ENCODE measurements around the gene SULF2.

The SULF2 gene

DNA sequence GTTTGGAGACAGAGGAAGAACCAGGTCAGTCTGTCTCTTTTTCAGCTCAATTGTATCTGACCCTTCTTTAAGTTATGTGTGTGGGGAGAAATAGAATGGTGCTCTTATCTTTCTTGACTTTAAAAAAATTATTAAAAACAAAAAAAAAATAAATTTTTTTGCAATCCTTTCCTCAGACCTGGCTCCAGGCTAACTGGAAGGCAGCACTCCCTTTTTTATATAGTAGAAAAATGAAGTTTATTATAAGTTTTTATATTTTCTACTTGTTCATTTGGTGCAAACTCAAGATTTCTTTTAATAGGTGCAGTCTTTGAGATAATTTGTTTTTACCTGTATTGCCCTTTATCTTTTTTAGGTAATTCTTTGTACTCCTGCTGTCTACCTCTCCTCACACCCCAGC, 129.6 kb downstream of the SULF2 start:
- DNase-seq (ENCODE audit: low read depth in 2 of 3, low spot score in 1 of 3) = no peak

DNA sequence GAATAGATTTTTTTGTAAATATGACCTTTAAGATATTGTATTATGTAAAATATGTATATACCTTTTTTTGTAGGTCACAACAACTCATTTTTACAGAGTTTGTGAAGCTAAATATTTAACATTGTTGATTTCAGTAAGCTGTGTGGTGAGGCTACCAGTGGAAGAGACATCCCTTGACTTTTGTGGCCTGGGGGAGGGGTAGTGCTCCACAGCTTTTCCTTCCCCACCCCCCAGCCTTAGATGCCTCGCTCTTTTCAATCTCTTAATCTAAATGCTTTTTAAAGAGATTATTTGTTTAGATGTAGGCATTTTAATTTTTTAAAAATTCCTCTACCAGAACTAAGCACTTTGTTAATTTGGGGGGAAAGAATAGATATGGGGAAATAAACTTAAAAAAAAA, 130.9 kb downstream of the SULF2 start:
- DNase-seq (ENCODE audit: low read depth in 2 of 3, low spot score in 1 of 3) = no peak

DNA sequence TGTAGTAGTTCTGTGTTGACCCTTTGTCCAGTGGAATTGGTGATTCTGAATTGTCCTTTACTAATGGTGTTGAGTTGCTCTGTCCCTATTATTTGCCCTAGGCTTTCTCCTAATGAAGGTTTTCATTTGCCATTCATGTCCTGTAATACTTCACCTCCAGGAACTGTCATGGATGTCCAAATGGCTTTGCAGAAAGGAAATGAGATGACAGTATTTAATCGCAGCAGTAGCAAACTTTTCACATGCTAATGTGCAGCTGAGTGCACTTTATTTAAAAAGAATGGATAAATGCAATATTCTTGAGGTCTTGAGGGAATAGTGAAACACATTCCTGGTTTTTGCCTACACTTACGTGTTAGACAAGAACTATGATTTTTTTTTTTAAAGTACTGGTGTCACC, 131.4 kb downstream of the SULF2 start:
- DNase-seq (ENCODE audit: low read depth in 2 of 3, low spot score in 1 of 3) = no peak

DNA sequence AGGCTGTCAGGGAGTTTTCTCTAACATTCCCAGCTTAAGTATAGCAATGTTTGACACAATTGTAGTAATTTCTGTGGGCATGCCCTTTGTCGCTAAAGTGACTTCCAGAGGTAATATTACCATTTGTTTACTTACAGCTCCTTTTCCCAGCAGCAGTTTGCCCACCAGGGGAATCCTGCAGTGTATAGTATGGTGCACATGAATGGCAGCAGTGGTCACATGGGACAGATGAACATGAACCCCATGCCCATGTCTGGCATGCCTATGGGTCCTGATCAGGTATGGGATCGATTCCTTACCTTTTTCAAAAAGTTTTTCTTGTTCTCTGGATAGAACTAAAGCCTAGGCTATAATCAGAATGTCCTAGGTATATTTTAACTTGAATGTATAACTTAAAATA, 132.5 kb downstream of the SULF2 start:
- DNase-seq (ENCODE audit: low read depth in 2 of 3, low spot score in 1 of 3) = no peak

DNA sequence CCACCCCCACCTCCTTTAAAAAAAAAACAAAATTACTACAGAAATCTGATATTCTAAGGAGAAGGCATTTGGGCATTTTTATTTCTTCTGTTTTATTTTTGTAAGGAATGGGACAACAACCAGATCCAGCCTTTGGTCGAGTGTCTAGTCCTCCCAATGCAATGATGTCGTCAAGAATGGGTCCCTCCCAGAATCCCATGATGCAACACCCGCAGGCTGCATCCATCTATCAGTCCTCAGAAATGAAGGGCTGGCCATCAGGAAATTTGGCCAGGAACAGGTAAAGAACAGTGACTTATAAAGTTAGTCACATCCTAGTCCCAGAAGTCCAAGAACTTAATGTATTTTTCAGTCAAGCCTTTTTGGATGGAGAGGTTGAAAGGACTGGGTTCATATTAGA, 133.0 kb downstream of the SULF2 start:
- DNase-seq (ENCODE audit: low read depth in 2 of 3, low spot score in 1 of 3) = no peak

DNA sequence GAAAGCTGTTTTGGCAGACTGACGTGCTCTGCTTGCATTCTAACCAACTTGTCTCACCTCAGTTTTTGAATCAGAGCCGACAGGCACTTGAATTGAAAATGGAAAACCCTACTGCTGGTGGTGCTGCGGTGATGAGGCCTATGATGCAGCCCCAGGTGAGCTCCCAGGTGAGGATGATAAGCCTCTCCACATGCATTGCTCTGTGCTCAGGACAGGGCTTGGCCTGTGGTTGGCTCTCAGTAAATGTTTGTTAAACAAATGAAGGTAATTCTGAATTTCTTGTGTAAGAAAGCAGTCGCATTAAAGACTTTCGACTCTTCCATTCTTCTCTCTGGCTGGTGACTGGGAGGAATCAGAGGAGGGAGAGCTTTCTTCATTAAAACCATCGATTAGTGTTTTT, 136.3 kb downstream of the SULF2 start:
- no peak for DNase-seq (ENCODE audit: low read depth in 2 of 3, low spot score in 1 of 3)

DNA sequence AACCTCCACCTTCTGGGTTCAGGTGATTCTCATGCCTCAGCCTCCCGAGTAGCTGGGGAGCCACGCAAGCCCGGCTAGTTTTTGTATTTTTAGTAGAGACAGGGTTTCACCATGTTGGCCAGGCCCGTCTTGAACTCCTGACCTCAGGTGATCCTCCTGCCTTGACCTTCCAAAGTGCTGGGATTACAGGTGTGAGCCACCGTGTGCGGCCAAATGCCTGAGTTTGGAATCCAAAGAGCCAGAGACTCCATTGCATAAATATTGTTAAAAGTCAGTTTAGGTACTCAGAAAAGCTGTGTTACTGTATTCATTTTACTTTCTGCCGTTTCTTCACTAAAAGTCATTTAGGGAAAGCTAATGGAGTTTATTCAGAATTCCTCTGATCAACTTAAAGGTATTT, 137.3 kb downstream of the SULF2 start:
- no peak for DNase-seq (ENCODE audit: low read depth in 2 of 3, low spot score in 1 of 3)

DNA sequence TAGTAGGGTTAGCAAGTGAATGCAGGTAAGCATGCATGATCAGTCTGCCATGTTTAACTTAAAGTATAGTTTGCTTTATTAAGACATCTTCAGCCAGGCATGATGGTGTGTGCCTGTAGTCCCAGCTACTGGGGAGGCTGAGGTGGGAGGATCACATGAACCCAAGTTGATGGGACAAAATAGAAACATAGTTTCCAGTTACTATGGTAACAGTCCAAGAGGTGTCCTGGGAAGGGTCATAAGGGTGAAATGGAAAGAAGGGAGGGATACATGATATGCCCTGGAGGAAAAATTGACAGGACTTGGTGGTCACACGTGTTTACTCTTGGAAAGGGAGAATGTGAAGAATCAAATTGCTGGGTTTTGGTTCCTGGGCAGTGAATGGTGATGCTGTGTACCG, 139.6 kb downstream of the SULF2 start:
- no peak for DNase-seq (ENCODE audit: low read depth in 2 of 3, low spot score in 1 of 3)

DNA sequence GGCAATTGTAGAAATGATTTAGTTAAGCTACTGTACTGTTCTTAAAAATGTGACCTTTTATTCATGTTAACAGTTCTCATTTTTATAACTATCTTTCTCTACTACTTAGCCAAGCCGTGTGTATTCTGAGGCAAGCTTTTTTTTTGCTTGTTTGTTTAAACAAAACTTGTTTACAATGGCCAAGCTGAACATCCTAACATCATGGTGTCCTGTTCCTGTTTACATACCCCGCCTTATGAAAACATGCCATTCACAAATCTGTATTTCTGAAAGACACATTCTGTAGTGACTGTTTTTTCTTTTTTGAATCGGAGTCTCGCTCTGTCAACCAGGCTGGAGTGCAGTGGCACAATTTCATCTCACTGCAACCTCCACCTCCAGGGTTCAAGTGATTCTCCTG, 142.7 kb downstream of the SULF2 start:
- no peak for DNase-seq (ENCODE audit: low read depth in 2 of 3, low spot score in 1 of 3)

DNA sequence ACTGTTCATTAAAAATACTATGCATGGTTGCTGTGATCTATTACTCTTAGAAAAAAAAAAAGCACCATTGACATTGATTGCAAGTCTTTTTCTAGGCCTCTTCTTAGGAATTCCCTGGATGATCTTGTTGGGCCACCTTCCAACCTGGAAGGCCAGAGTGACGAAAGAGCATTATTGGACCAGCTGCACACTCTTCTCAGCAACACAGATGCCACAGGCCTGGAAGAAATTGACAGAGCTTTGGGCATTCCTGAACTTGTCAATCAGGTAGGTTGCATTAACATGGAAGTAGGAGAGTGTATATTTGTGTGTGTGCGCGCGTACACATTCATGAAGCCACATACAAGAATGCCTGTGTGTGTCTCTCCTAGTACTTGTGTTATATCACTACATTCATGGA, 143.2 kb downstream of the SULF2 start:
- no peak for DNase-seq (ENCODE audit: low read depth in 2 of 3, low spot score in 1 of 3)

DNA sequence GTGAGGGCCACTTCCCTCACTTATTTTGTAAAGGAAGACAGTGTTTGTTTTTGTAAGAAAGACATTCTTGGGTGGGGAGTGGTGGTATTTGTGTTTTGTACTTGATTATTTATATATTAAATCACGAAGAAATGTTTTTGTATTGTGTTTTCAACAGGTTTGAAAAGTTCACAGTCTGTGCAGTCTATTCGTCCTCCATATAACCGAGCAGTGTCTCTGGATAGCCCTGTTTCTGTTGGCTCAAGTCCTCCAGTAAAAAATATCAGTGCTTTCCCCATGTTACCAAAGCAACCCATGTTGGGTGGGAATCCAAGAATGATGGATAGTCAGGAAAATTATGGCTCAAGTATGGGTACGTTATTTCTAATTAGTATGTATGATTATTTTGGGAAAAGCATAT, 146.4 kb downstream of the SULF2 start:
- DNase-seq (ENCODE audit: low read depth in 2 of 3, low spot score in 1 of 3) = no peak

DNA sequence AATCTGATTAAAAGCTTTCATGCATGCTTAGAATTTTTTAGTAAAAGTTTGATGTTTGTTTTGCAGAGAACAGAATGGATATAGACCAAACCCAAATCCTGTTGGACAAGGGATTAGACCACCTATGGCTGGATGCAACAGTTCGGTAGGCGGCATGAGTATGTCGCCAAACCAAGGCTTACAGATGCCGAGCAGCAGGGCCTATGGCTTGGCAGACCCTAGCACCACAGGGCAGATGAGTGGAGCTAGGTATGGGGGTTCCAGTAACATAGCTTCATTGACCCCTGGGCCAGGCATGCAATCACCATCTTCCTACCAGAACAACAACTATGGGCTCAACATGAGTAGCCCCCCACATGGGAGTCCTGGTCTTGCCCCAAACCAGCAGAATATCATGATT, 150.0 kb downstream of the SULF2 start:
- no peak for DNase-seq (ENCODE audit: low read depth in 2 of 3, low spot score in 1 of 3)

DNA sequence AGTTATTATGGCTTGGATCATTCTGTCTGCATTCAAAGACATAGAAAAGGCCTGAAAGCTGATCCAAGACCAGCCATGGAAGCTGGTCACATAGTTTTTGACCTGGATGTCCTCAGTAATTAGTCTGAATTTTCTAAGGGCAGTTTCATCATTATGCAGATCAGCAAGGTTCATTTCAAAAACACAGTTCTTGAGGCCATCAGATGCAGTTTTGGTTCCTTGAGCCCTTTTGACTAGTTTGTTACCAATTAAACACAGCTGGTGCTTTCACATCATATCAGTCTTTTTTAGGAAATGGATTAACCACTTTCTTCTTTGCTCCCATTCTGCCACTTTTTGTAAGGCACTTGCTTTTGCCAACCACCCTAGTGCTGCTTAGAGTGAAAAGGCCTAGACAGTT, 154.2 kb downstream of the SULF2 start:
- DNase-seq (ENCODE audit: low read depth in 2 of 3, low spot score in 1 of 3) = no peak

DNA sequence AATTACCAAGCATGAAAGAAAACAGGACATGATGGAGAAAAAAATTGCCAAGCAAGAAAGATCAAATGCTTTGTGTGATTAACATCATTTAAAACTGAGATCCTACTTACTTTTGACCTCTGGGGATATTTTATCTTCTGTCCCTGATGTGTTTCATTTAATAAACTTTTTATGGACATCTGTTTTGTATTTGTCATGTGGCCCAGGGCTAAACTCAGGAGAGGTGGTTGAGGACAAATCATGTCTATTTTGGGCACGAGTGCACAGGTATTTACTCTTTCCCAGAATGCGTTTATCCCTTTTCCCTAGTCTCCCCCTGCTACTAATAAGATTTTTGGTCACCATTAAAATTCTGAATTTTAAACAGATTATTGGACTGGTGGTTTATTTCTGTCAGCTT, 155.4 kb downstream of the SULF2 start:
- no peak for DNase-seq (ENCODE audit: low read depth in 2 of 3, low spot score in 1 of 3)

DNA sequence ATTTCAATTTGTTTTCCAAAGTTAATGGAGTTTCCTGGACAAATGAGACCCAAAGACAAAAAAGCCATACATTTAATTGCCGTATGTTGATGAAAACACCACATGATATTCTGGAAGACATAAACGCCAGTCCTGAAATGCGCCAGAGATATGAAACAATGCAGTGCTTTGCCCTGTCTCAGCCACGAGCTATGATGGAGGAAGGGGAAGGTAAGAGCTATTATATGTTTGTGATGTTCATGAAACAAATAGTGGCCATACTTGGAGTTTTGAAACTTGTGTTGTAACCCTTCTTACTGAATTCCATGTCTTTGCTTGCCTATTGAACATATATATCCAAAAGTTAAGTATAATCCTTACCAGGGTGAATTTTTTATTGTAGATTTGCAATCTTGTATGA, 157.7 kb downstream of the SULF2 start:
- DNase-seq (ENCODE audit: low read depth in 2 of 3, low spot score in 1 of 3) = no peak

DNA sequence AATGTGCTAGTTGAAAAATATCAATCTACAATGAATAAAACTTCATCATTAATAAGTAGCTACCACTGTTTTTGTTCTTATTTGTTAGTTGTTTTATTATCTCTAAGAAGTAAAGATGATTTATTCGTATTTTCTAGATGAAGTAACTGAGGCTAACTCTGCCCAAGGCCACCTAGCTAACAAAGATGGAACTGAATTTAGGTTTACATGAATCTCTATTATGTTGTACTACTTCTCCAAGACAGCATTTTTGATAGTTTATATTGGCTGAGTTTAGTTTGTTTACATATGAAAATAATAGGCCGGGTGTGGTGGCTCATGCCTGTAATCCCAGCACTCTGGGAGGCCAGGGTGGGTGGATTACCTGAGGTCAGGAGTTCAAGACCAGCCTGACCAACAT, 162.1 kb downstream of the SULF2 start:
- DNase-seq (ENCODE audit: low read depth in 2 of 3, low spot score in 1 of 3) = no peak

DNA sequence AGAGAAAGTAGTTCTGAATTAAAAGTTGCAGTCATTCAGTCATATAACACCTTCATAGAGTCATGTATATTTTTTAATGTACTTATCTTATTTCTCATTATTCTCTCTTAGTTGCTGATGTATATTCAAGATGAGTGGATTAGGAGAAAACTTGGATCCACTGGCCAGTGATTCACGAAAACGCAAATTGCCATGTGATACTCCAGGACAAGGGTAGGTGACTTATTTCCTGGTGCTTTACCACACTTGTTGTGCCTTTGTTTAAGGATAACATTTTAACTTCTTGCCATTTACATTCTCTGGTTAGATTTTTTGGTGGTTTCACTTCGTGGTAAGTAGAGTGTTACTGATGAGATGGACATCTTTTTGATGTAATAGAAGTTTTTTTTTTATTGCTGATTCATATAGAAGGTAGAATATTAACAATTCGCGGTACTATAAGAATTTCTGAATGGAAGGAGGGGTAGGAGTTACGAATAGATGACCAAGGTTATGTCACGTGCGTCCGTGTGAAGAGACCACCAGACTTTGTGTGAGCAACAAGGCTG, 163.1 kb downstream of the SULF2 start:
- no peak for DNase-seq (ENCODE audit: low read depth in 2 of 3, low spot score in 1 of 3)

DNA sequence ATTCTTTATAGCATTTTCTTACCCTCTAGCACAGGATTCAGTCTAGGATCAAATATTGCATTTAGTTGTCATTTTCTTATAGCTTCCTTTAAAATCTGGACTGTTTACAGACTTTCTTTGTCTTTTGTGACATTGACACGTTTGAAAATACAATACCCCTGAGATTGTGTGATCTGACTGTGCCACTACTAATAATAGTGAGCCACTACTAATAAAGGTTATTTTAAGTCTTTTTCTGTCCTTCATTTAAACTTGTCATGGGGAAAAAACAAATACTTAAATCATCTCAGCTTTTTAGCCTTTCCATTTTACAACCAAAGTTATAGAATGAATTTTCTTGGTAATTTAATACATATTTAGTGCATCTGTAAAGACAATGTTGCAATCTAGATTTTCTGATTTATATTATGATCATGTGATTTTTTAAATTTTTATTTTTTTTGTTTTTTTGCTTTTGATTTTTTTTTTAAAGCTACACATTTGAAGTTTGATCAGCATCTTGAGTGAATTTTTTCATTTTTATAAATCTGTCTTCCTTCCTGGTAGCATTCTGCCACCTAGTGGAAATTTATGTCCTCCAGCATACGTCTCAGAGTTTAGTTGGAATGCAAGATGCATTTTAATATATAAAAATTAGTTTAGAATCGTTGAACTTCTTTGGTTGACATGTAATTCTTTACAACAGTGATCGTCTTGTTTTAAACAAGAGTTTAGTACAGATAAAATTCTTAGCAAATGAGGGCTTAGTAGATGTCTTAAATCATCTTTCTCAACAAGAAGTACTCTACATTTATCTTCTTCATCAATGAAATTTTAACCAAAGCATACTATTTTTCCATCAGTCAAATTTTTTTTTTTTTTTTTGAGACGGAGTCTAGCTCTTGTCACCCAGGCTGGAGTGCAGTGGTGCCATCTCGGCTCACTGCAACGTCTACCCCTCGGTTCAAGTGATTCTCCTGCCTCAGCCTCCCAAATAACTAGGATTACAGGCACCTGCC, 164.2 kb downstream of the SULF2 start:
- DNase-seq (ENCODE audit: low read depth in 2 of 3, low spot score in 1 of 3) = no peak

DNA sequence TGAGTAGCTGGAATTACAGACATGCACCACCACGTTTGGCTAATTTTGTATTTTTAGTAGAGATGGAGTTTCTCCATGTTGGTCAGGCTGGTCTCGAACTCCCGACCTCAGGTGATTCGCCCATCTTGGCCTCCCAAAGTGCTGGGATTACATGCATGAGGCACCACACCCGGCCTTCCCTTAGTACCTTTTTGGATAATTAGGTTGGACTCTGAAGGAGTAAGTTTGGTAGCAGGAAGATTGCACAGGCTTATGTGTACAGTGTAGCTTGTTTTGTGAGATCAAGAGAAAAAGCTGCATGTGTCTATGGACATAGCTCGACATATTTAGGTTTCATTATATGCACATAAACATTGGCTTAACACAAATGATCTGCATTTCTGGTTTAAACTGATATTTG, 166.8 kb downstream of the SULF2 start:
- DNase-seq (ENCODE audit: low read depth in 2 of 3, low spot score in 1 of 3) = no peak

DNA sequence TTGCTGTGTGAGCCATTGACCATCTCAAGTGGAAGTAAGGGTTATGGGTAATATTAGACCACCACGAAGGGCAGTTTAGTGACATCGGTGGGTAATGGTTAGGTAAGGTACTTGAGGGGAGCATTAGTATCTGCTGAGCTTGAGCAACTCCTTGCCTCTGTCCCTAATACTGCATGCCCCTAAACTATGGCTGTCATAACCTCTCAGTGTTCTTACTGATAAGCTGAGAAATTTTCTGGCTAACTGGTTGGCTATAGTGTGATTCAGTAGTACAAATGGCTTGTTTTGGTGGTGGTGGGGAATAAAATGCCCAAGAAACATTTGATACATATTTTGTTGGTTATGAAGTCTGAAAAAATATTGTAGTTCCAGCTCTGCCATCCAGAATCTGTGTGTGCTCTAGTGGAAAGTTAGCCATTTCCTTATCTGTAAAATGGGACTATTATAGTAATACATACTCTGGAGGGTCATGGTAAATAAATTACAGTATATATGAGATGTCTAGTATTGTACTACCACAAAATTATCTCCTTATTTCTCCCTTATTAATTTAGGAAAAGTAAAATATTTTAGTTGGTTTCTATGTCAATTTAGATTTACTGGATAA, 170.5 kb downstream of the SULF2 start:
- no peak for DNase-seq (ENCODE audit: low read depth in 2 of 3, low spot score in 1 of 3)

DNA sequence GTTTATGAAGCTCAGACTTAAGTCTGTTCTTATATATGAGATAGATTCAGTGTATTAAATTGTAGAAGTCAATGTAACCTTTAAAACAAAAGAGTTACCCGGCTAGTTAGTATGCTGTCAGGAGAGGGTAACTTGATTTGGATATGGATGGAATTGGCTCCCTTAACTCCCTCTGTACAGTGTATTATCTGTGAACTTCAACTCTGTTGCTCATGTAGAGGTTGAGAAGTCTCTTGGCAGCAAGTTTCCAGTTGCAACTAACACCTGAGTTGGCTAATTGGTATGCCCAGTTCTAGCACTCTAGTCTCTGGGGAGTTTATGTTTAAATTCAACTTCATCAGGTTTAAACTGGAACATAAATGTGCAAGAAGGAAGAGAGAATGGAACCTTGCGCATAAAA, 172.6 kb downstream of the SULF2 start:
- DNase-seq (ENCODE audit: low read depth in 2 of 3, low spot score in 1 of 3) = no peak

DNA sequence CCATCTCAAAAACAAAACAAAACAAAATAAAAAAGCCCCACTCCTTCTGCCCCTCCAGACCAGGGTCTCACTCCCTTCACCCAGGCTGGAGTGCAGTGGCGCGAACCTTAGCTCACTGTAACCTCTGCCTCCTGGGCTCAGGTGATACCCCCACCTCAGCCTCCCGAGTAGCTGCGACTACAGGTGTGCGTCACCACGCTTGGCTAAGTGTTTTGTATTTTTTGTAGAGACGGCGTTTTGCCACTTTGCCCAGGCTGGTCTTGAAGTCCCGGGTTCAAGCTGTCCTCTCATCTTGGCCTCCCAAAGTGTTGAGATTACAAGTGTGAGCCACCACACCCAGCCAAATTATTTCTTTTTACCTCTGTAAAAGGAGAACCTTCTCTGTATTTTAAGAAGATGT, 173.5 kb downstream of the SULF2 start:
- no peak for DNase-seq (ENCODE audit: low read depth in 2 of 3, low spot score in 1 of 3)

DNA sequence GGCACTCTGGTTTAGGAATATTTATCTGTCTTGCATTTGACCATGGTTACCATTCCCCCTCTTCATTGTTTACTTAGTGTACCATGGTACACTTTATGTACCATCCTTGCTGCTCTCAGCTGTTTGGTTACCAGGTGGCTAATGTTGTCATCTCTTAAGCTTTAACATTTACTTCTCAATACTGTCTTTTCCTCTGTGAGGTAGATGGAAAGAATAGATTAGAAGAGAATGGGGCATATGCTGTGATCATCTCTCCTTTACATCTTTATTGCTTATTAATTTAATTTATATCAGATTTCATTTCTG, 174.4 kb downstream of the SULF2 start:
- no peak for DNase-seq (ENCODE audit: low read depth in 2 of 3, low spot score in 1 of 3)

Data from stimulated activated CD4-positive, alpha-beta T cell treated with anti-CD3 and anti-CD28 coated beads, Interleukin-12 subunit alpha, Interleukin-12 subunit beta, amount 100 ng/mL, for 48 hours (primary cell).